NCI-H82 treated with DMSO at 0.1 percent for 48 hours (cell line): ENCODE data around the gene AMBRA1.
"Not testable (repeated sequence)": the region's sequence is repeated elsewhere in the genome, so short reads cannot be mapped to it uniquely, and the experiment has no call there.

Experiments used
- DNase-seq: peaks from one replicate; lab custom pipeline; 2025; ENCODE audit not compliant: unreplicated experiment; lab: John Stamatoyannopoulos, UW

Gene AMBRA1

DNA sequence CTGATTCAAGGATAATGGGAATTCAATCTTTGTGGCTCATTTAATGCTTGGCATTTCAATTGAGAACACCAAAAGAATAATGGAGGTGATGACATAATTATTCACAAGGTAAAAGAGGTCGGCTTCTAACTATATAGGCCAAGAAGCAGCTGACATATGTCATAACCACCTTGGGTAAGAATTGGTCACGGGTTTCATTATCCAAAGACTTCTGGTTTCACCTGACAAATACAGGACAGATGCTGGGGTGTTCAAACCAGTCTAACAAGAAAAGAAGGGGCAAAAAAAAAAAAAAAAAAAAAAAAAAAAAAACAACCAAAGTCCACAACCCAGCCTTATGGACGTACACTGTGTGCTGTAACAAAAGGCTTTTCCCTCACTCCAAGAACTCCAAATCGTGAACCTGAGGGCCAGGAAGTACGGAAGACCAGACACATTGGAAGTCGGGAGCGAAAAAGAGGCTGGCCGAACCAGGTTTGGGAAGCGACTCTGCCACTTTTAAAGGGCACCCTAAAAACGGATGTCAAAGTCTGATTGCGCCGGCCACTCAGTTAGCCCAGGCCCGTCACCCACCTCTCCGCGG, 22.8 kb upstream of the AMBRA1 start:
- no peak for DNase-seq

DNA sequence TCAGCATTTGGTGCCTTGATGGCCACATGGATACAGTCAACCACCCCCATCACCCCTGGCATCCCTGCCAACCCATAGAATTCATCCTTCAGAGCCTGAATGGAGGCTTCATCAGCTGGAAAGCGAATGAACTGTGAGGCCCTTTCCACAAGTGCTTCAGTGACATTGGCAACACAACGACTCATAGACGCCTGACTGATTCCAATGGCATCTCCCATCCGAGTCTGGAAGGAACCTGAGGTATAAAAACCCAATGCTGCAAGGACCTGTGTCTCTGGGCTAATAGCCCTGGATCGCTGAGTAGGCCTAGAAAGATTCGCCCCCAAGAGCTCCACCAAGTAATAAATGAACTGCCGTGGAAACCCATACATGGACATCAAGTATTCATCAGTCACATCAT, 21.9 kb upstream of the AMBRA1 start:
- no peak for DNase-seq

DNA sequence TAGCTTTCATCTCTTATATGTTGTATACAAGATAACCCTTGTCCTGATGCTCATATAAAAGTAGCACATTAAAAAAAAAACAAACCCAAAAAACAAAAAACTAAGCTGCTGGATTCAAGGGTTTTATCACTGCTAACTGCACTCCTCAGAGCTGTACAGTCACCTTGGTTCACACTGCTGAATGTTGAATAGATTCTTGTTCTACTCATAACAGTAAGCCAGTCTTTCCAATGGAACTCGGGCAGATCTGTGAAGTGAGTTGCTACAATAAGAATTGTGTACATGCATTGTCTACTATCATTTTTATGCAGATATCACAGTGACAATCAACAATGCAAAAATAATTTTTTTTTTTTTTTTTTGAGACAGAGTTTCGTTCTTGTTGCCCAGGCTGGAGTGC, 18.5 kb upstream of the AMBRA1 start:
- no peak for DNase-seq

DNA sequence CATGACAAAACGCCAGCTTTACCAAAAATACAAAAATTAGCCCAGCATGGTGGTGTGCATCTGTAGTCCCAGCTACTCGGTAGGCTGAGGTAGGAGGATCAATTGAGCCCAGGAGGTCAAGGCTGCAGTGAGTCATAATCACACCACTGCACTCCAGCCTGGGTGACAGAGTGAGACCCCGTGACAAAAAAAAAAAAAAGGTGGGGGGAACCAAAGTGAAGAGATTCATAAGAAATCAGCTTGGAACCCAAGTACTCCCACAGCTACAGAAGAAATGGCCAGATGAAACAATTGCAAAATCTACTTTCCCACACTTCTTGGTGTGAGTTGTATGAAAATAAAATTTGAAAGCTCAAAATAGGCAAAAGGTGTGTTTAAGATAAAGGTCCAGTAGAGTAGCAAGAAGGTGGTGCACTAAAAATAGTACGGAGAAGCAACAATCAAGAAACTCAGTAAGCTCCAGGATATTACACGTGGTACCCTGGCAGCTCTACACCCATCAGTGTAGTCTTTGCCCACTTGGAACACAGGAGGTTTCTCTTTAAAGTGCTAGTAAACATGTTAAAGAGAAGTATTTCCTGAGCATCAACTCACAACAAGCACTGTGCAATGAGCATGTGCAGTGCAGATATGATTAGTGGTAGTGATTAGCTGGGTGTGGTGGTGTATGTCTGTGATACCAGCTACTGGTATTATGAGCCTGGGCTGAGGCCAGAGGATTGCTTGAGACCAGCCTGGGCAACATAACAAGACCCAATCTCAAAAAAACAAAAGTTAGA, 17.9 kb upstream of the AMBRA1 start:
- no peak for DNase-seq

DNA sequence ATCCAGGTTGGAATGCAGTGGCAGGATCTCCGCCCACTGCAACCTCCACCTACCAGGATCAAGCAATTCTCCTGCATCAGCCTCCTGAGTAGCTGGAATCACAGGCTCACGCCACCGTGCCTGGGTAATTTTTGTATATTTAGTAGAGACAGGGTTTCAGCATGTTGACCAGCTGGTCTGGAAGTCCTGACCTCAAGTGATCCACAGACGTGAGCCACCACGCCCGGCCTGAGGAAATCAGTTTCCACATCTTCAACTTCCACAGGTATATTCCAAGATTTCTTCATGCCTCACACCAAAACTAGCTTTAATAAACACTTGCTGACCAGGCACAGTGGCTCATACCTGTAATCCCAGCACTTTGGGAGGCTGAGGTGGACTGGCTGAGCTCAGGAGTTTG, 15.6 kb upstream of the AMBRA1 start:
- no peak for DNase-seq

DNA sequence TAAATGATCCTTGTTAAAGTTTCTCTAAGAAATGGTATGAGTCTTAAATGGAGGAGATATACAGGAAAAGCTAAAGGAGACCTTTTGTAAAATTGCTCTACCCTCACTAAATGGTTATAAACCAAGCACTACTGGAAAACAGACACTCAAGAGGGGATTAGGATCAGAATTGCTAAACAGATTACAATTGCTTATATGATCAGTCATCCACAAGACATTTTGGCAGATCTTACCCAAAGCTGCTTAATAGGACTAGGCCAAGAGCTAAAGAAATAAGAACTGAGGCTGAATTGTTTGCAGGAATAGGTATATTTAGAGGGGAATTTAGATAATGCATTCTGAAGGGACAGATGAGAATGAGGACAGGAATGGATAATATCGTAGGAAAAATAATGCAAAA, 13.7 kb upstream of the AMBRA1 start:
- peak; percentile 97 for DNase-seq

DNA sequence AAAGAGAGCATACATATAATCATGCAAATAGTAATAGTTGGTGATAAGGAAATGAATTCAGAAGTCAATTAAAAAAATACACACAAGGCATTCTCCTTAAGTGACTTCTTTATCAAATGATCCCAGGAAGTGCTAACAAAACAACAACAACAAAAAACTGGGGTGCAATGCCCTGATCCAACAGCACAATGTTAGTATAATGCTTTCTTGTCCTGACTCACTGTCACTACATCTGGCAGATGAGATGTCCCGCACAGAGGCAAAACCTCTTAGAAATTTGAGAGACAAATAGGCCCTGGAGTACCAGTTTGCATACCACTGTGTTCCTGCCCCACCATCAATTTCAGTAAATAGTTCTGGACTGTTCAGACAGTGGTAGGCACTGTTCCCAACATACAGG, 11.0 kb upstream of the AMBRA1 start:
- DNase-seq = no peak

DNA sequence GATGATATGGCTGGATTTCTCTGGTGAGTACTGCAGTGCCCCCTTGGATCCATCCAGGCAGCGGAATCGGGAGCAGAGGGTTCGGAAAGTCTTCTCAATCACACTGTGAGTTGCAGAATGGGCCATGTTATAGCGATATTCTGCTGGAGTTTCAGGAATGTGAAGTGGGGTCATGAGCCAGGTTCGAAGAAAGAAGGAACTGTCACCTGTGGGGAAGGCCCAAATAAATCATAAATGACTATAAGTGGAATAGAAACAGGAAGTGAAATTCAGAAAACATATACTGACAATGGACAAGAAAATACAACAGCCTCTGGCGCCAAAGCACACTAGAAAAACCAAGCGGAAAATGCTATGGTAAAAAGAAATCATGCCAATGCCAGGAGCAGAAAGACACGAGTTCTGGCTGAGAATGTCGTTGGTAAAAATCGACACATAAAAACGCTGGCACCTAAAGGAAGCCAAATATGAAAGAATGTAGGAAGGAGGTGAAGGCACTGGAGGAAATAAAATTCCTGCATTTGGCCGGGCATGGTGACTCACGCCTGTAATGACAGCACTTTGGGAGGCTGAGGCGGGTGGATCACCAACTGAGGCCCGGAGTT, 10.0 kb upstream of the AMBRA1 start:
- DNase-seq = no peak

DNA sequence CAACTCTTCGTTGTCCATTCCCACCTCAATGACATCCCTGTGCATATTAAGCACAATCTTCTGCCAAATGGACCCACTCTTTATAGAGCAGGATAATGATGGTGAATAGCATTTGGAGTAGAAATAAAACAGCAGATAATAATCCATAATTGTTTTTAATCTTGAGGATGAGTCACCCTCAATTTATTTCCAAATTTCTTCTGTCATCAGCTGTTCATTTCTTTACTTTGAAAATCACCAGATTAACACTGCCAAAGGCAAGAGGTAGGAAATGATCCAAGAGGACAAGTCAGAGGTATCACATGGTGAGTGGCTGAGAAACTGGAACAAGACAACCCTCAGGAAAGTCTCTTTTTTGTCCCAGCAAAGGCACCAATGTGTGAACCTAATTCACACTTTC, 7.3 kb upstream of the AMBRA1 start:
- no peak for DNase-seq

DNA sequence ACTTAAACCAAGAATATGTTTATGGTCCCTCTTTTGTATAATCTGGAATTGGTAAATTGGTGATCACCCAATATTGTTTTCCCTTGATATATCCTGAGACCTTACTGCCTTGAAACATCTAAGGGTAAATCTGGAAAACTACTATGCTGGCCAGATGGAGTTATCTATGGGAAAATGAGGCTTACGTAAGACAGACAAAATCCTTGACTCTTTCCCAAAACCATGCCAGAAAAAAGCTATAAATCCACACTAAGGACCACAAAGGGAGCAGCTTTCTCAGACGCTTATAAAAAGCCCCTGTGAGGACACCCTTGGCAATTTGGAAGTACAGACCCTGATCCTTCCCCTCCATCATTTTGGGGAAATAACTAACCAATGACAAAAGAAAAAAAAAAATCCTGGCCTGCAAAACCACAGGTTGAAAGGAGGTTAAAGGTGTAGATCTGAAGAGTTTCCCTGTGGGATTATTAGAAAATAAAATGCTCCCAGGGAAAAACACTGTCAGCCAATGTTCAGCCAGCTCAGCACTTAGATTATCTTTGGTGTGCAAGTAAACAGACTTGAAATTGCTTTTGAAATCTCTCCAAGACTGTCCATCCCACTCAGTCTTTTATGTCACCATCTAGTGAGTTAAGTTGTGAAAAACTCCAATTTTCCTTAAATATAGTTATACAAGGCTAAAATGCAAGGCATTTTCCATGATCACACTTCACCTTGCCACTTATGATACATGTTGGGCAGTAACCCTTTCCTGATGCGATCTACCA, 6.6 kb upstream of the AMBRA1 start:
- no peak for DNase-seq

DNA sequence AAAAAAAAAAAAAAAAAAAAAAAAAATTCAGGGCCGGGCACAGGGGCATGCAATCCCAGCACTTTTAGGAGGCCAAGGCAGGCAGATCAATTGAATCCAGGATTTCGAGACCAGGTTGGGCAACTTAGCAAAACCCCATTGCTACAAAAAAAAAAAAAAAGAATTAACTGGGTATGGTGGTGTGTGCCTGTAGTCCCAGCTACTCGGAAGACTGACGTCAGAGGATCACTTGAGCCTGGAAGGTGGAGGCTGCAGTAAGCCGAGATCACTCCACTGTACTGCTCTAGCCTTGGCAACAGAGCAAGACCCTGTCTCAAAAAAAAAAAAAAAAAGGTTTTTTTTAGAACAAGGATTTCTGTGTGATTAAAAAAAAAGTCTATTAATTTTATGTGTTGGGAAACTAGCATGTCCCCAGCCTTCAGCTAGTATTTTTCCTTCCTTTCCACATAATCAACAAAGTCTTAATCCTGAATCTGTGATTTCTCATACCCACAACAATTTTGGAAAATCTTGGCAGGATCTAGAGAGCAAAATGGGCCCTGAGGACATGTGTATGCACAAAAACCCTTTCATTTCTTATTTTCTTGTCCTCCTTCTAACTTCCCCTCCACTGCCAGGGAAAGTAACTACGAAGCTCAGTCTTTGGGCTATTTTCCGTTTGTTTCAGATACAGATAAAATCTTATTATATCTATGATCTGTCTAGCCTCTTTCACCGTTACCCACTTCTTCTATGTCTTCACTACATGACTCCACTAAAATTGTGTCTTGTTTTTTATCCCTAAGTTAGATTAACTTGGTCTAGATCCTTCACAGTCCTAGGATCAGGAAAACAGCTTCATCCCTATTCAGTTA, 5.7 kb upstream of the AMBRA1 start:
- DNase-seq = no peak

DNA sequence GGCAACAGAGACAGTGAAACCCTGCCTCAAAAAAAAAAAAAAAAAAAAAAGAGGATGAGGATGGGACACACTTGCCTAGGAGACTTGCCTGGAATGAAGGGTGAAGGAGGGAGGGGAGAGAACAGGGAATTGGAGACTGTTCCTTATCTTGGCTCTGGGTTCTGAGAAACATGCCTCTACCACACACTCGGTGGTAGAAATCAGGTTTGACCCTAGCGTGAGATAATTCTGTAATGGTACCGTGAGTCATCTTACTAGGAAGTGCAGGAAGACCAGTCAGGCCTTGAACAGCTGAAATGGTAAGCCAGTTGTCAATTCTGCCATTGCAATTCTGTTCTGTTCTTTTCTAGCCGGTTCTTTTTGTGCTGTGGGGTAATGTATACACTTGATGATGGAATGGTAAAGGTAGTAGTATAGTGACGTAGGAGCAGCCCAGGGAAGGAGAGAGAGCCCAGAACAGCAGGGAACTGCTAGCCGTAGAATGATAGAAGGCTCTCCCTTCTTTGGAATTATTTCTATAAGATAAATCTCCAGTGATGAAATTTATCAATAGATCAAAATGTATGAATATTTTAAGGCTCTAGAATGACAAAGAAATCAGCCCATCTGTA, 3.9 kb upstream of the AMBRA1 start:
- no peak for DNase-seq

DNA sequence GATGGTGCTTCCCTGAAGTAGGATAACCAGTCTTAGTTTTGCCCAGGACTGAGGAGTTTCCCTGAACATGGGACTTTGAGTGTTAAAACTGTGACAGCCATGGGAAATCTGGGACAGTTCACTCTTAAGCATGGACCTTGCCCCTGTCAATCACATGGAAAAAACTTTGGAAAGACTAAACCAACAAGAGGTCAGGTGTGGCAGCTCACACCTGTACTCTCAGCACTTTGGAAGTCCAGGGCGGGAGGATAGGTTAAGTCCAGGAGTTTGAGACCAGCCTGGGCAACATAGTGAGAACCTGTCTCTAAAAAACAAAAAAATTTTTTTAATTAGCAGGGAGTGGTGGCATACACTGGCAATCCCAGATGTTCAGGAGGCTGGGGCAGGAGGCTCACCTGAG, 3.3 kb upstream of the AMBRA1 start:
- no peak for DNase-seq

DNA sequence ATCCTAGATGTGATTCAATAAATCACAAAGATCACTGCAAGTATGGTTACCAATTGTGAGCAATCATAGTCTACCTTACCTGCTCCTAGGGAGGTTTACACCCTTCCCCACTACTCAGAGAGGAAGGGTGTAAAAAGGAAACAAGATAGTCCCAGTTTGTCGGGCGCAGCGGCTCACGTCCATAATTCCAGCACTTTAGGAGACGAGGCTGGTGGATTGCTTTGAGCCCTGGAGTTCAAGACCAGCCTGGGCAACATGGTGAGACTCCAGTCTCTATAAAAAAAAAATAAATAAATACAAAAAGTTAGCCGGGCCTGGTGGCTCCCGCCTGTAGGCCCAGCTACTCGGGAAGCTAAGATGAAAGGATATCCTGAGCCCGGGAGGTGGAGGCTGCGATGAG, 962 bp upstream of the AMBRA1 start:
- no peak for DNase-seq

DNA sequence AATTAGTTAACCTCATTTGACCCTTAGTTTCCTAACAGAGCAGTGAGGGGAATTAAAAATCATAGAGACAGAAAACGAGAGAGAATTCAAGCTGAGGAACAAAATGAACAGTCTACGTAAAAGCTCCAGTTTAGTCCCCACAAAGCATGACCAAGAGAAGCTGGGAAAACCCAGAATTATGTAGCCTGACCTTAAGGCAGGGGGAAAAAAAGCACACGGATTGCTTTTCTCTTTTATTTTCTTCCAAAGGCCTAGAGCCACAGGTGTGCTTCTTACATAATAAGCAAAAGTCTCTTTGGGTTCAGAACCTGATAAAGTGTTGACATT, 514 bp upstream of the AMBRA1 start:
- no peak for DNase-seq

DNA sequence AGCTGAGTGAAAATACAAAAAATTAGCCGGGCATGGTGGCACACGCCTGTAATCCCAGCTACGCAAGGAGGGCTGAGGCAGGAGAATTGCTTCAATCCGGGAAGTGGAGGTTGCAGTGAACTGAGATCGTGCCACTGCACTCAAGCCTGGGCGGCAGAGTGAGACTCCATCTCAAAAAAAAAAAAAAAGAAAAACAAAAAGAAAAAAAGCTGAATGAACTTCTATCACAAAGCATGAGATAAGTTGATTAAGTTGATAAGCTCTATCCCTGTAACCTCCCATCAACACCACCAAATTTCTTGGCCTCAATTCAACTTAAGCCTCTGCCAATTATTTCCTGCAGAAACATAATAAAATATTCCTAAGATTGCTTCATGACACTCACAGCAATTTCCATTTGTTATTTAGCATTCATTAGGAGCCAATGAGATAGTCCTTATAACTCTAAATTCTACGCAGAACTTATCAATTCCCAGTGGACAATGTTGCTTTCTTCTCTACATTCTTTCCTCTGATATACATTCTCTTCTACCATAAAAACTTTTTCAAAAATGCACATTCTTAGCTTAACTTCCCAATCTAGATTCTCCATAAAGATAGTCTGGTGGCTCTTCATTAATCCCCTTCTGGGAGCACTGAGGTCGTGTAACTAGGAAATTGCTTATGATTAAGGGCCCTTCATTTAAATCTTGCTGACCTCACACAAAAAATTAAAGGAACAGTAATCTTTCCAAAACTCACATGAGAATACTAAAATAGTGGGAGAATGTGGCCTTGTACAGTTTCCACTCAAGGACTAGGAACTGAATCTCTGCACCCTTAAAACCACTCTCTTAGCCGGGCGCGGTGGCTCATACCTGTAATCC, 2.9 kb downstream of the AMBRA1 start:
- no peak for DNase-seq

DNA sequence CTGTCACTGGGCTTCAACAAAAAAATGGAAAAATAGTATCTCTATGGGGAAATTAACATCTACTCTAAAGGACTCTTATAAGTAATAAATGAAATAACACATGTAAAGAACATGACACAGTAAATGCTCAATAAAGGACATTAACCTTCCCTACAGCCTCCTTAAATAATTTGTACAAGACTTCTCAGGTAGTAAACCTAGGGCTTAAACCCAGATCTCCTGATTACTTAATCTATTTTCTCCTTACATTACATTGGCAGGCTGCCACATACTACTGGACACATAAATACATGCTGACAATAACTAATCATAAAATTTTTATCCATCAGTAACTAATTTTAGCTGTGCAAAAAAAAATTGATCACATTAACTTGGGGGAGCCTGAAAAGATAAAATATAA, 4.9 kb downstream of the AMBRA1 start:
- peak; percentile 26 for DNase-seq

DNA sequence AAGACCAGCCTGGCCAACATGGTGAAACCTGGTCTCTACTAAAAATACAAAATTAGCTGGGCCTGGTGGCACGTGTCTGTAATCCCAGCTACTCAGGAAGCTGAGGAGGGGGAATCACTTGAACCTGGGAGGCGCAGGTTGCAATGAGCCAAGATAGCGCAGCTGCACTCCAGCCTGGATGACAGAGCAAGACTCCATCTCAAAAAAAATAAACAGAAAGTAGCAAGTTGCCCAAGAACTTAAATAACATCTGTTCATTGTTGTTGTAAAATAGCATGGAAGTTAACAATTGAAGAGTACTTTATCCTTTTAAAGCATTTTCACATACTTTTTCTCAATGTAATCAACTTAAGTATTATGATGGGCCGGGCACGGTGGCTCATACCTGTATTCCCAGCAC, 5.7 kb downstream of the AMBRA1 start:
- no peak for DNase-seq

DNA sequence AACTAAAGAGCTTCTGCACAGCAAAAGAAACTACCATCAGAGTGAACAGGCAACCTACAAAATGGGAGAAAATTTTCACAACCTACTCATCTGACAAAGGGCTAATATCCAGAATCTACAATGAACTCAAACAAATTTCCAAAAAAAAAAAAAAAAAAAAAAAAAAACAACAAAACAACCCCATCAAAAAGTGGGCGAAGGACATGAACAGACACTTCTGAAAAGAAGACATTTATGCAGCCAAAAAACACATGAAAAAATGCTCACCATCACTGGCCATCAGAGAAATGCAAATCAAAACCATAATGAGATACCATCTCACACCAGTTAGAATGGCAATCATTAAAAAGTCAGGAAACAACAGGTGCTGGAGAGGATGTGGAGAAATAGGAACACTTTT, 10.3 kb downstream of the AMBRA1 start:
- not testable (repeated sequence) for DNase-seq

DNA sequence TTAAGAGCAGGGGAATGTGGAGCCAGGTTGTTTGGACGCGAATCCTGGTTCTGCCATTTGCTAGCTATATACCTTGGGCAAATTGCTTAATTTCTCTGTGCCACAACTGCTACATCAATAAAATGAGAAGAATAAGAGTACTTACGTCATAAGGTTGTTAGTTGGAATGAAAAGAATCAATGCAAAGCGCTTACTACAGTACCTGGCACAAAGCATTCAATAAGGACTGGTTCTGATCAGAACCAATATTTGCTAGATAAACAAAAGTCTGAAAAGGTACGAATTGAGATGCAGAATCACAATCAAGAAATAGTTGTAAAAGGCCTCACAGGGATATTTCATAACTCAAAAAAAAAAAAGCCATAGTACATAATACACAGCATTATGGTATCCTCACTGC, 11.2 kb downstream of the AMBRA1 start:
- DNase-seq = no peak
